Esophagus squamous epithelium (tissue), 5 donors: ENCODE data around the gene TBL1X. TPM values are rescaled to one million over a fixed set of nuclear protein-coding genes. Genes with fewer than 3 reads are reported as not detected.
A peak's percentile ranks its signal among the peaks of the same experiment; 100 is the strongest.
"Not testable (repeated sequence)": the region's sequence is repeated elsewhere in the genome, so short reads cannot be mapped to it uniquely, and the experiment has no call there.

Experiments used
- DNase-seq: peaks from one replicate; lab custom pipeline; 2025; lab: John Stamatoyannopoulos, UW
- H3K27ac ChIP-seq, 4 donors: fragments of 200-600 bp; sonication (generic); one replicate each; pipeline ENCODE4 v1.5.1; 2016 to 2019; ENCODE audit warnings: mild to moderate bottlenecking in 1 of 4
- H3K27me3 ChIP-seq, 4 donors: fragments of 200-600 bp; sonication (generic); 1 replicate in 3 of 4; 2 replicates in 1 of 4; pipeline versions ENCODE4 v1.5.1 to v1.6.0; 2017 to 2021; ENCODE audit warnings: antibody characterized with exemption in 1 of 4
- H3K36me3 ChIP-seq, 3 donors: fragments of 200-600 bp; sonication (generic); one replicate each; pipeline ENCODE4 v1.5.1; 2016 to 2019
- H3K4me1 ChIP-seq, 3 donors: fragments of 200-600 bp; sonication (generic); one replicate each; pipeline ENCODE4 v1.5.1; 2017 to 2019
- H3K4me3 ChIP-seq, 4 donors: fragments of 200-600 bp; sonication (generic); 1 replicate in 3 of 4; 2 replicates in 1 of 4; pipeline ENCODE4 v1.5.1; 2016 to 2019; ENCODE audit warnings: mild to moderate bottlenecking in 2 of 4, moderate library complexity in 1 of 4
- H3K9me3 ChIP-seq, 3 donors: fragments of 200-600 bp; sonication (generic); one replicate each; pipeline ENCODE4 v1.5.1; 2016 to 2019
- POLR2A ChIP-seq, 4 donors: fragments of 450-650 bp; IDR thresholded peaks; one replicate each; pipeline ENCODE4 v1.6.1; 2017; ENCODE audit warnings: antibody characterized with exemption in 4 of 4, mild to moderate bottlenecking in 4 of 4, moderate library complexity in 3 of 4
- WGBS, 2 donors: methylation state at CpG; one replicate each; pipeline ENCODE4 v1.1.5; 2018; 5-methylcytosine and 5-hydroxymethylcytosine counted together
- intact Hi-C: fragments of 100-400 bp; cut with DNase I; formaldehyde crosslinking; loops from one replicate; pipeline ENCODE4 v1.15.0; 2022
- total RNA-seq, 4 donors: library from RNA; depleted of rRNA; stranded (reverse); fragments of >200 nt; gene quantifications; one replicate each; pipeline ENCODE4 v1.1.0, GENCODE V29; 2016
- TF ChIP-seq, protein P1 (sequence below), 6 experiments: fragments of 450-650 bp in 4 of 6; fragments of 200-600 bp in 2 of 6; sonication (generic) in 2 of 6; IDR thresholded peaks; one replicate each; pipeline ENCODE4 v1.5.1; 2016 to 2019; ENCODE audit warnings: antibody characterized with exemption in 6 of 6, mild to moderate bottlenecking in 4 of 6, moderate library complexity in 4 of 6
- donor health status: DM: yes; HTN: yes; CAD: no.

Gene TBL1X
- total RNA-seq, 4 donors from 2014 or later = 17.5 to 24.2 (median 21.8) TPM

DNA sequence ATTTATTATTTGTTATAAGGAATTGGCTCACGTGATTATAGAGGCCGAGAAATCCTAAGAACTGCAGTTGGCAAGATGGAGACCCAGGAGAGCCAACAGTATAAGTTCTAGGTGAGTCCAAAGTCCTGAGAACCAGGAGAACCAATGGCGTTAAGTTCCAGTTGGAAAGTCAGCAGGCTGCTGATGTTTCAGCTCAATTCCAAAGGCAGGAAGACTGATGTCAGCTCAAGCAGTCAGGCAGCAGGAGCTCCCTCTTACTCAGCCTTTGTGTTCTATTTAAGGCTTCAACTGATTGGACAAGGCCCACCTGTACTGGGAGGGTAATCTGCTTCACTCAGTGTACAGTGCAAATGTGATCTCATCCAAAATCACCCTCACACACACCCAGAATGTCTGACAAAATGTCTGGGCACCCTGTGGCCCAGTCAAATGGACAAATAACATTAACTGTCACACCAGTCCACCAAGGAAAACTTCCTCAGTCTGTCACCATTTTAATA lies 30.8 kb upstream of the TBL1X start:
- intact Hi-C loops = no loop called here
- TF ChIP-seq POLR2A (IDR thresholded peaks at IDR 0.05) = no peak
- TF ChIP-seq, protein P1, sequence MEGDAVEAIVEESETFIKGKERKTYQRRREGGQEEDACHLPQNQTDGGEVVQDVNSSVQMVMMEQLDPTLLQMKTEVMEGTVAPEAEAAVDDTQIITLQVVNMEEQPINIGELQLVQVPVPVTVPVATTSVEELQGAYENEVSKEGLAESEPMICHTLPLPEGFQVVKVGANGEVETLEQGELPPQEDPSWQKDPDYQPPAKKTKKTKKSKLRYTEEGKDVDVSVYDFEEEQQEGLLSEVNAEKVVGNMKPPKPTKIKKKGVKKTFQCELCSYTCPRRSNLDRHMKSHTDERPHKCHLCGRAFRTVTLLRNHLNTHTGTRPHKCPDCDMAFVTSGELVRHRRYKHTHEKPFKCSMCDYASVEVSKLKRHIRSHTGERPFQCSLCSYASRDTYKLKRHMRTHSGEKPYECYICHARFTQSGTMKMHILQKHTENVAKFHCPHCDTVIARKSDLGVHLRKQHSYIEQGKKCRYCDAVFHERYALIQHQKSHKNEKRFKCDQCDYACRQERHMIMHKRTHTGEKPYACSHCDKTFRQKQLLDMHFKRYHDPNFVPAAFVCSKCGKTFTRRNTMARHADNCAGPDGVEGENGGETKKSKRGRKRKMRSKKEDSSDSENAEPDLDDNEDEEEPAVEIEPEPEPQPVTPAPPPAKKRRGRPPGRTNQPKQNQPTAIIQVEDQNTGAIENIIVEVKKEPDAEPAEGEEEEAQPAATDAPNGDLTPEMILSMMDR (IDR thresholded peaks at IDR 0.05) = no peak
- H3K36me3 ChIP-seq = no peaks in the 10 kb centered on the region
- H3K27ac ChIP-seq = no peak overlapping the region
- 80 to 88% methylated on average over 3 of the region's 3 CpGs for WGBS, 2 donors
- peaks cover 0 to 35% (median 0%) of the 10 kb centered on the region in 3 donors for H3K4me1 ChIP-seq
- no peak for DNase-seq
- no peaks in the 10 kb centered on the region for H3K9me3 ChIP-seq
- H3K4me3 ChIP-seq = no peak overlapping the region
- H3K27me3 ChIP-seq = no peaks in the 10 kb centered on the region

DNA sequence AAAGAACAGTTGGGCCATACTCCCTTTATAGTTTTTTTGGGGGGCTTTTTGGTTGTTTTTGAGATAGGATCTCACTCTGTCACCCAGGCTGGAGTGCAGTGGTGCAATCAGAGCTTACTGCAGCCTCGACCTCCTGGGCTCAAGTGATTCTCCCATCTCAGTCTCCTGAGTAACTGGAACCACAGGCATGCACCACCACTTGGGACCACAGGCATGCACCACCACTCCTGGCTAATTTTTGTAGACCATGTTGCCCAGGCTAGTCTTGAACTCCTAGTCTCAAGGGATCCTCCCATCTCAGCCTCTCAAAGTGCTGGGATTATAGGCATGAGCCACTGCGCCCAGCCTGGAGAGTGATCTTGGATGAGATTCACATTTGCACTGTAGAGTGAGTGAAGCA lies 29.8 kb upstream of the TBL1X start:
- H3K4me3 ChIP-seq, H3K27ac ChIP-seq, H3K27me3 ChIP-seq, H3K36me3 ChIP-seq, DNase-seq, intact Hi-C loops, H3K9me3 ChIP-seq: not testable (repeated sequence)
- peaks cover 0 to 31% (median 0%) of the 10 kb centered on the region in 3 donors for H3K4me1 ChIP-seq
- WGBS, 2 donors = 64% methylated on average over 1 of the region's 2 CpGs; no CpG with 5 or more reads in 1 of the 2 donors

DNA sequence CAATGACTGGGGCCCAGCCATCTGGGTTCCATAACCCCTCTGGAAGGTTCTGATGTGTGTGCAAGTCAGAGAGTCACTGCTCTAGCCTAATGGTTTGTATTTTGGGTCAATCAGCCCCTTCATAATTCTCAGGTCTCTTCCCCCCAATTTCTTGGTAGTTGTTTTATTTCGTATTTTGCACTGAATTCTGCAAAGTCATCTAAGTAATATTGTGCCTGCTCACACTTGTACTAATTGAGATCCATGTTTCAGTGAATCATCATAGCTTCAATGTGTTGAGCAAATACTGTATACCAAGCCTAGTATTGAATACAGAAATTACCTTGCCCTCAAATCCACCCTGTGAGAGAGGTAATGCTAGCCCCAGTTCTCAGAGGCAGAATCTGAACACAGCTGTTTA lies 28.0 kb upstream of the TBL1X start:
- H3K4me1 ChIP-seq = peaks cover 0 to 33% (median 0%) of the 10 kb centered on the region in 3 donors
- H3K27me3 ChIP-seq = no peaks in the 10 kb centered on the region
- H3K9me3 ChIP-seq = no peaks in the 10 kb centered on the region
- 50 to 57% methylated on average over 1 of the region's 1 CpG for WGBS, 2 donors
- peak overlapping the region in 1 of 4 donors; percentile 52 for H3K27ac ChIP-seq
- no peak overlapping the region for H3K4me3 ChIP-seq
- no peak for DNase-seq
- intact Hi-C loops = no loop called here
- TF ChIP-seq, protein P1 (IDR thresholded peaks at IDR 0.05) = no peak
- no peak for TF ChIP-seq POLR2A (IDR thresholded peaks at IDR 0.05)
- no peaks in the 10 kb centered on the region for H3K36me3 ChIP-seq

DNA sequence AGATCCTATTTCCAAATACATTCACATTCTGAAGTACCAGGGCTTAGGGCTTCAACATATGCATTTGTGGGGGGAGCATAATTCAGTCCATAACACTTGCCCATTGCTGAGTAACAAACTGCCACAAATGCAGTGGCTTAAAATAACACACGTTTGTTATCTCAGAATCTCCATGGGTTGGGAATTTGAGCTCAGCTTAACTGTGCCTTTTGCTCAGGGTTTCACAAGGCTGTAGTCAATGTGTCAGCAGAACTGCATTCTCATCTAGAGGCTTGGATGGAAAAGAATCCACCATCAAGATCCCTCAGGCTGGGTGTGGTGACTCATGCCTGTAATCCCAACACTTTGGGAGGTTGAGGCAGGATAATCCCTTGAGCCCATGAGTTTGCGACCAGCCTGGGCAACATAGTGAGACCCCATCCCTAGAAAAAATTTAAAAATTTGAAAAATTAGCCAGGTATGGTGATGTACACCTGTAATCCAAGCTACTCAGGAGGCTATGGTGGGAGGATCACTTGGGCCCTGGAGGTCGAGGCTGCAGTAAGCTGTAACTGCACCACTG lies 25.8 kb upstream of the TBL1X start:
- Histone ChIP-seq H3K4me1 (peaks cover 0 to 32% (median 0%) of the 10 kb centered on the region in 3 donors), H3K27me3 (no peaks in the 10 kb centered on the region), H3K4me3 (no peak overlapping the region), H3K9me3 (no peaks in the 10 kb centered on the region), H3K27ac (peak overlapping the region in 2 of 4 donors; percentile 16 to 21), H3K36me3 (no peaks in the 10 kb centered on the region)
- 76 to 79% methylated on average over 2 to 3 of the region's 3 CpGs for whole genome bisulfite sequencing, 2 donors
- DNase-seq = no peak
- intact Hi-C loops = no loop called here
- TF ChIP-seq POLR2A (IDR thresholded peaks at IDR 0.05) = no peak
- TF ChIP-seq, protein P1 (IDR thresholded peaks at IDR 0.05) = no peak

DNA sequence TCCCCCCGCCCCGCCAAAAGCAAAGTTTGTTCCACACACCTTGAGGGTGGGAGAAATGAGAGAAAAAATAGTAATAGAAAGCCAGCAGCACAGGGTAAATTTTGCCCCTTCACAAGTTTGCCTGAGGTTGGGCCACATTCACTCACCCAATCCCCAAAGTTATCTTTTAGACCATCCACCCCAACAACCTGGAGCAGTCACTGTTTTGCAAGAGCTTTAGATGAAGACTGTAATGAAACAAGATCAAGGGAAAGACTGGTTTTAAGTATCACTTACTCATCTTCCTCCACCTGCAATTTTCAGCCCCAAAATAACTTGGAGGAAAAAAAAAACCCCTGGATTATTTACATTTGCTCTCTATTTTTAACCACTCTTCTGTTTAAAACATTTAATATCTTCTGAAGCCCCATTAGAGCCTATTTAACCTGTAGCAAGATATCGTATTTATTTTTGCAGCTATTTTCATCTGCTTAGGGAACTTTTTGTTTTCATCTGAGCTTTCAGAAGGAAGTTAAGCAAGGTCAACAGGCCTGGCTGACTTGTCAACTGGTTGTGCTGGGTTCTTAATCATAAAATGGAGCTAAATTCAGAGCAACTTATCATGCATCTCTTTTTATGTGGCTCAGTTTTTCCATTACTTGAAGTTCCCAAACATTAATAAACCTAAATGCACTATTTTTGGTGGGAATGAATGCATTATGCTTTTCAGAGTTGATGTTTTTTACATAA lies 24.6 kb upstream of the TBL1X start:
- intact Hi-C loops = no loop called here
- no peak for DNase-seq
- Histone ChIP-seq H3K4me3 (no peak overlapping the region), H3K36me3 (no peaks in the 10 kb centered on the region), H3K27me3 (no peaks in the 10 kb centered on the region), H3K4me1 (peaks cover 0 to 41% (median 0%) of the 10 kb centered on the region in 3 donors), H3K27ac (peak overlapping the region in 3 of 4 donors; percentile 5 to 59 (median 16)), H3K9me3 (no peaks in the 10 kb centered on the region)
- WGBS, 2 donors = 63 to 79% methylated on average over 3 of the region's 3 CpGs
- TF ChIP-seq POLR2A (IDR thresholded peaks at IDR 0.05) = no peak
- TF ChIP-seq, protein P1 (IDR thresholded peaks at IDR 0.05) = no peak
